ENCODE measurements around the gene SPON1. TPM values are rescaled to one million over a fixed set of nuclear protein-coding genes. Genes with fewer than 3 reads are reported as not detected.

The SPON1 gene
- total RNA-seq, 4 donors from 2014 or later, result 42.6 to 74.0 (median 56.1) TPM

- Histone ChIP-seq H3K4me3 (no peak overlapping the region), H3K4me1 (peaks cover 0 to 31% (median 15%) of the 10 kb centered on the region in 4 donors), H3K36me3 (no peaks in the 10 kb centered on the region), H3K27ac (peak overlapping the region; percentile 55 to 75 (median 71)), H3K9me3 (no peaks in the 10 kb centered on the region), H3K27me3 (no peaks in the 10 kb centered on the region)
- intact Hi-C loops (cut with DNase I; ENCODE audit: low total_unique reads), result no loop called here
- DNase-seq, result peak; percentile 60
- in situ Hi-C loops (cut with MboI; ENCODE audit: low pct_ligation_motif_present in 1 of 4, low pct_unique_long_range_greater_than_20kb in 1 of 4, low sequenced_read_pairs in 3 of 4), result loop anchor here in 1 of 4 donors (25.0 kb wide), 1 partner anchor 496 kb away; no protein-coding TSS in a partner anchor
- 60% methylated on average over 6 of the region's 6 CpGs; no CpG with 5 or more reads in 1 of the 2 donors for WGBS, 2 donors (ENCODE audit: low coverage in 1 of 2)
- no peak for TF ChIP-seq CTCF (IDR thresholded peaks at IDR 0.05)
- no peak for TF ChIP-seq EP300 (IDR thresholded peaks at IDR 0.05; ENCODE audit: low read depth)
- peak; percentile 51 for TF ChIP-seq POLR2A (IDR thresholded peaks at IDR 0.05)
- peak in 2 of 3 donors; percentile 48 to 74 for TF ChIP-seq POLR2AphosphoS5 (IDR thresholded peaks at IDR 0.05)
Observed at GRCh38 chr11:14258221-14258935, 295.9 kb downstream of the SPON1 start.

- intact Hi-C loops (cut with DNase I; ENCODE audit: low total_unique reads), result no loop called here
Observed at GRCh38 chr11:14259186-14259784, 296.8 kb downstream of the SPON1 start.

GRCh38 chr11:14259878-14260277 is 297.4 kb downstream of the SPON1 start:
- DNase-seq, result peak; percentile 41
- H3K27me3 ChIP-seq, result no peaks in the 10 kb centered on the region
- in situ Hi-C loops (cut with MboI; ENCODE audit: low pct_ligation_motif_present in 1 of 4, low pct_unique_long_range_greater_than_20kb in 1 of 4, low sequenced_read_pairs in 3 of 4) (loop anchor here in 1 of 4 donors (25.0 kb wide), 1 partner anchor 498 kb away; no protein-coding TSS in a partner anchor), intact Hi-C loops (cut with DNase I; ENCODE audit: low total_unique reads) (no loop called here)
- no peak for TF ChIP-seq EP300 (IDR thresholded peaks at IDR 0.05; ENCODE audit: low read depth)
- no peak for TF ChIP-seq POLR2AphosphoS5 (IDR thresholded peaks at IDR 0.05)
- TF ChIP-seq CTCF (IDR thresholded peaks at IDR 0.05), result no peak
- no peak for TF ChIP-seq POLR2A (IDR thresholded peaks at IDR 0.05)
- peak overlapping the region in 1 of 4 donors; percentile 75 for H3K27ac ChIP-seq
- H3K4me3 ChIP-seq, result no peak overlapping the region
- WGBS, 2 donors (ENCODE audit: low coverage in 1 of 2), result 56% methylated on average over 1 of the region's 1 CpG; no CpG with 5 or more reads in 1 of the 2 donors
- H3K36me3 ChIP-seq, result no peaks in the 10 kb centered on the region
- peaks cover 0 to 31% (median 15%) of the 10 kb centered on the region in 4 donors for H3K4me1 ChIP-seq
- H3K9me3 ChIP-seq, result no peaks in the 10 kb centered on the region

More at GRCh38 chr11:14259186-14259784, 296.8 kb downstream of the SPON1 start:
- DNase-seq, result no peak
- TF ChIP-seq EP300 (IDR thresholded peaks at IDR 0.05; ENCODE audit: low read depth) (no peak), POLR2A (IDR thresholded peaks at IDR 0.05) (no peak), CTCF (IDR thresholded peaks at IDR 0.05) (no peak), POLR2AphosphoS5 (IDR thresholded peaks at IDR 0.05) (no peak)
- WGBS, 2 donors (ENCODE audit: low coverage in 1 of 2), result 0 to 87% methylated on average over 1 to 38 of the region's 38 CpGs
- H3K27me3 ChIP-seq, result no peaks in the 10 kb centered on the region
- no peaks in the 10 kb centered on the region for H3K9me3 ChIP-seq
- H3K4me1 ChIP-seq, result peaks cover 0 to 31% (median 15%) of the 10 kb centered on the region in 4 donors
- no peak overlapping the region for H3K4me3 ChIP-seq
- H3K27ac ChIP-seq, result peak overlapping the region; percentile 50 to 75 (median 66)
- no peaks in the 10 kb centered on the region for H3K36me3 ChIP-seq
- in situ Hi-C loops (cut with MboI; ENCODE audit: low pct_ligation_motif_present in 1 of 4, low pct_unique_long_range_greater_than_20kb in 1 of 4, low sequenced_read_pairs in 3 of 4), result loop anchor here in 1 of 4 donors (25.0 kb wide), 1 partner anchor 497 kb away; no protein-coding TSS in a partner anchor

GRCh38 chr11:14261066-14261465 is 298.5 kb downstream of the SPON1 start:
- H3K27me3 ChIP-seq, result no peaks in the 10 kb centered on the region
- WGBS, 2 donors (ENCODE audit: low coverage in 1 of 2), result 58 to 100% methylated on average over 1 to 4 of the region's 4 CpGs
- H3K36me3 ChIP-seq, result peaks cover 0 to 4% (median 0%) of the 10 kb centered on the region in 4 donors
- intact Hi-C loops (cut with DNase I; ENCODE audit: low total_unique reads) (no loop called here), in situ Hi-C loops (cut with MboI; ENCODE audit: low pct_ligation_motif_present in 1 of 4, low pct_unique_long_range_greater_than_20kb in 1 of 4, low sequenced_read_pairs in 3 of 4) (loop anchor here in 1 of 4 donors (25.0 kb wide), 1 partner anchor 499 kb away; no protein-coding TSS in a partner anchor)
- no peaks in the 10 kb centered on the region for H3K9me3 ChIP-seq
- TF ChIP-seq CTCF (IDR thresholded peaks at IDR 0.05) (no peak), EP300 (IDR thresholded peaks at IDR 0.05; ENCODE audit: low read depth) (no peak), POLR2A (IDR thresholded peaks at IDR 0.05) (no peak), POLR2AphosphoS5 (IDR thresholded peaks at IDR 0.05) (no peak)
- no peak overlapping the region for H3K4me3 ChIP-seq
- H3K4me1 ChIP-seq, result peaks cover 0 to 31% (median 15%) of the 10 kb centered on the region in 4 donors
- DNase-seq, result no peak
- peak overlapping the region in 1 of 4 donors; percentile 22 for H3K27ac ChIP-seq

All from transverse colon (tissue), 4 donors.